HCT116 (cell line): ENCODE measurements around the gene MAX. TPM values are rescaled to one million over a fixed set of nuclear protein-coding genes. Genes with fewer than 3 reads are reported as not detected.

Source experiments
- ATAC-seq: fragments of 200-7000 bp; cut with Tn5 transposase; 2 replicates; pipeline ENCODE4 v1.9.1; 2020; ENCODE audit warnings: mild to moderate bottlenecking, moderate library complexity
- BruUV-seq: library from RNA; stranded (reverse); fragments of 400-500 nt; replicated peaks from 2 replicates; lab custom pipeline; 2021; lab: Mats Ljungman, UMichigan
- CTCF ChIA-PET: fragments of 300-600 bp; sonication (Branson Sonifier 250); formaldehyde crosslinking; loops from one replicate; lab custom pipeline; 2021; ENCODE audit warnings: antibody characterized with exemption; lab: Charles Lee
- POLR2A ChIA-PET: fragments of 300-600, 350-600 bp; sonication (Branson Sonifier 250); formaldehyde crosslinking; loops from one replicate; lab custom pipeline; 2021; ENCODE audit warnings: antibody characterized with exemption; lab: Charles Lee
- RAD21 ChIA-PET, 2 experiments: fragments of 300-600 bp; sonication (Branson Sonifier 250); formaldehyde crosslinking; loops; one replicate each; lab custom pipeline; 2023; ENCODE audit warnings: low total read pairs in 2 of 2; ENCODE audit not compliant: uncharacterized antibody in 2 of 2, unreplicated experiment in 2 of 2, low non-redundant PET in 1 of 2; lab: Charles Lee
- DNase-seq: peaks from one replicate; pipeline ENCODE4 v3.0.0-alpha.2; 2010; ENCODE audit warnings: low read depth, low spot score
- H2AFZ ChIP-seq: fragments of 200-600 bp; shearing (Covaris generic), sonication (generic); 2 replicates; pipeline ENCODE4 v1.6.1; 2017; ENCODE audit warnings: low read depth, mixed run types, mixed read lengths, antibody characterized with exemption, low read length; ENCODE audit not compliant: poor library complexity, severe bottlenecking
- H3K27ac ChIP-seq: 2 replicates; pipeline ENCODE4 v1.5.1; 2012; ENCODE audit warnings: low read depth, low read length
- H3K27me3 ChIP-seq: fragments of 200-600 bp; sonication (generic); 2 replicates; pipeline ENCODE4 v1.6.1; 2016; ENCODE audit warnings: mixed run types, low read length, mixed read lengths; ENCODE audit not compliant: insufficient read depth
- H3K36me3 ChIP-seq, 2 experiments: fragments of 200-500 bp in 1 of 2; fragments of 200-600 bp in 1 of 2; sonication (Bioruptor generic) in 1 of 2; sonication (generic) in 1 of 2; 2 replicates each; pipeline versions ENCODE4 v1.5.1 to v1.6.1; 2014 to 2016; ENCODE audit warnings: low read length in 2 of 2, inconsistent platforms in 1 of 2, mixed read lengths in 1 of 2, mixed run types in 1 of 2; ENCODE audit not compliant: insufficient read depth in 2 of 2, control insufficient read depth in 1 of 2
- H3K4me1 ChIP-seq, 2 experiments: fragments of 200-600 bp in 1 of 2; sonication (generic) in 1 of 2; 2 replicates each; pipeline versions ENCODE4 v1.5.1 to v1.6.1; 2012 to 2017; ENCODE audit warnings: low read length in 2 of 2, inconsistent platforms in 1 of 2, mild to moderate bottlenecking in 1 of 2, mixed read lengths in 1 of 2, mixed run types in 1 of 2, moderate library complexity in 1 of 2; ENCODE audit not compliant: insufficient read depth in 2 of 2, control insufficient read depth in 1 of 2
- H3K4me2 ChIP-seq: fragments of 200-600 bp; sonication (generic); 2 replicates; pipeline ENCODE4 v1.6.1; 2017; ENCODE audit warnings: mixed run types, low read length, mixed read lengths
- H3K4me3 ChIP-seq, 2 experiments: fragments of 200-600 bp in 1 of 2; sonication (generic) in 1 of 2; replicated peaks in 1 of 2; 2 replicates each; pipeline ENCODE4 v1.5.1; 2011 to 2016; ENCODE audit warnings: low read length in 2 of 2, control low read depth in 1 of 2, low read depth in 1 of 2, mild to moderate bottlenecking in 1 of 2, mixed read lengths in 1 of 2, mixed run types in 1 of 2
- H3K79me2 ChIP-seq: fragments of 200-600 bp; sonication (generic); 2 replicates; pipeline ENCODE4 v1.6.1; 2017; ENCODE audit warnings: mild to moderate bottlenecking, mixed run types, low read length, moderate library complexity, mixed read lengths; ENCODE audit not compliant: insufficient read depth
- H3K9ac ChIP-seq: fragments of 200-600 bp; sonication (generic); 2 replicates; pipeline ENCODE4 v1.6.1; 2016; ENCODE audit warnings: low read length, mixed read lengths
- H3K9me2 ChIP-seq: fragments of 200-600 bp; sonication (generic), shearing (Covaris generic); 2 replicates; pipeline ENCODE4 v1.6.1; 2017; ENCODE audit warnings: mixed run types, mild to moderate bottlenecking, moderate library complexity; ENCODE audit not compliant: insufficient read depth
- H3K9me3 ChIP-seq, 2 experiments: fragments of 200-500 bp in 1 of 2; fragments of 200-600 bp in 1 of 2; sonication (Bioruptor generic) in 1 of 2; sonication (generic) in 1 of 2; 2 replicates each; pipeline ENCODE4 v1.6.1; 2014 to 2017; ENCODE audit warnings: low read length in 2 of 2, mixed read lengths in 2 of 2, inconsistent platforms in 1 of 2, low read depth in 1 of 2, mild to moderate bottlenecking in 1 of 2, mixed run types in 1 of 2, moderate library complexity in 1 of 2; ENCODE audit not compliant: control insufficient read depth in 1 of 2, insufficient read depth in 1 of 2
- H4K20me1 ChIP-seq: fragments of 200-600 bp; sonication (generic), shearing (Covaris generic); 2 replicates; pipeline ENCODE4 v1.6.1; 2017; ENCODE audit warnings: mixed run types, mild to moderate bottlenecking, moderate library complexity; ENCODE audit not compliant: insufficient read depth
- CEBPB ChIP-seq: IDR thresholded peaks from 2 replicates; pipeline ENCODE4 v1.6.1; 2012; ENCODE audit warnings: low read depth
- CTCF ChIP-seq, 3 experiments: fragments of 200-600 bp in 1 of 3; sonication (generic) in 1 of 3; IDR thresholded peaks in 2 of 3; conservative IDR thresholded peaks in 1 of 3; 2 replicates each; pipeline ENCODE4 v1.5.1; 2012 to 2017; ENCODE audit warnings: low read depth in 2 of 3, low read length in 2 of 3, antibody characterized with exemption in 1 of 3, borderline replicate concordance in 1 of 3, control low read depth in 1 of 3, mild to moderate bottlenecking in 1 of 3, mixed read lengths in 1 of 3, mixed run types in 1 of 3, moderate library complexity in 1 of 3; ENCODE audit not compliant: insufficient read depth in 1 of 3
- EGR1 ChIP-seq: IDR thresholded peaks from 2 replicates; pipeline ENCODE4 v1.6.1; 2012; ENCODE audit warnings: low read depth
- ELF1 ChIP-seq: IDR thresholded peaks from 2 replicates; pipeline ENCODE4 v1.6.1; 2012; ENCODE audit warnings: low read depth, borderline replicate concordance
- EZH2 ChIP-seq: fragments of 200-600 bp; sonication (generic); IDR thresholded peaks from 2 replicates; pipeline ENCODE4 v1.6.1; 2017; ENCODE audit warnings: antibody characterized with exemption, mixed run types
- JUND ChIP-seq: IDR thresholded peaks from 2 replicates; pipeline ENCODE4 v1.6.1; 2012
- POLR2A ChIP-seq: IDR thresholded peaks from 2 replicates; pipeline ENCODE4 v1.7.0; 2011; ENCODE audit warnings: borderline replicate concordance; ENCODE audit not compliant: insufficient read depth, insufficient read length; ENCODE audit errors: extremely low read depth
- POLR2AphosphoS5 ChIP-seq: IDR thresholded peaks from 2 replicates; pipeline ENCODE4 v1.6.1; 2011; ENCODE audit warnings: mild to moderate bottlenecking, low read depth, low read length, moderate library complexity
- RAD21 ChIP-seq: IDR thresholded peaks from 2 replicates; pipeline ENCODE4 v1.6.1; 2012; ENCODE audit warnings: low read depth, mild to moderate bottlenecking
- REST ChIP-seq: IDR thresholded peaks from 2 replicates; pipeline ENCODE4 v1.6.1; 2012; ENCODE audit warnings: low read depth
- SIN3A ChIP-seq: IDR thresholded peaks from 2 replicates; pipeline ENCODE4 v1.6.1; 2012; ENCODE audit warnings: low read depth
- SP1 ChIP-seq: IDR thresholded peaks from 2 replicates; pipeline ENCODE4 v1.6.1; 2012; ENCODE audit warnings: low read depth
- SRF ChIP-seq: IDR thresholded peaks from 2 replicates; pipeline ENCODE4 v1.6.1; 2012; ENCODE audit warnings: low read depth
- TCF7L2 ChIP-seq: IDR thresholded peaks from 2 replicates; pipeline ENCODE4 v1.7.0; 2011; ENCODE audit warnings: borderline replicate concordance, inconsistent platforms; ENCODE audit not compliant: insufficient read depth, insufficient read length; ENCODE audit errors: extremely low read depth
- YY1 ChIP-seq: IDR thresholded peaks from 2 replicates; pipeline ENCODE4 v1.6.1; 2011; ENCODE audit warnings: low read length, low read depth, moderate library complexity, mild to moderate bottlenecking; ENCODE audit not compliant: insufficient replicate concordance; ENCODE audit errors: extremely low read depth
- ZFX ChIP-seq: fragments of 450-650 bp; IDR thresholded peaks from 2 replicates; pipeline ENCODE4 v1.6.1; 2017
- ZNF274 ChIP-seq: fragments of 200-500 bp; sonication (Bioruptor generic); IDR thresholded peaks from 2 replicates; pipeline ENCODE4 v1.6.1; 2014; ENCODE audit warnings: mild to moderate bottlenecking, low read depth, low read length, inconsistent platforms
- intact Hi-C: fragments of 100-400 bp; cut with micrococcal nuclease; formaldehyde crosslinking; loops from 2 replicates; pipeline ENCODE4 v1.10.0; 2022
- total RNA-seq: library from RNA; stranded (reverse); gene quantifications from one replicate; pipeline ENCODE4 v1.2.1, GENCODE V29; 2021; ENCODE audit not compliant: unreplicated experiment
- TF ChIP-seq, protein P1 (sequence below): IDR thresholded peaks from 2 replicates; pipeline ENCODE4 v1.6.1; 2011; ENCODE audit warnings: mild to moderate bottlenecking, low read length, moderate library complexity; ENCODE audit not compliant: insufficient replicate concordance; ENCODE audit errors: extremely low read depth
- TF ChIP-seq, protein P2 (sequence below): IDR thresholded peaks from 2 replicates; pipeline ENCODE4 v1.6.1; 2012
- TF ChIP-seq, protein P3 (sequence below): IDR thresholded peaks from 2 replicates; pipeline ENCODE4 v1.6.1; 2012

The MAX gene
- total RNA-seq, 1 experiment from 2014 or later: 72.6 TPM

GRCh38 chr14:65069874-65070413, 32.4 kb downstream of the MAX start:
- no peaks in the 10 kb centered on the region for H3K27me3 ChIP-seq
- RAD21 ChIA-PET: no interaction called here
- H3K9me3 ChIP-seq: no peaks in the 10 kb centered on the region
- H3K4me3 ChIP-seq: no peak overlapping the region
- no peaks in the 10 kb centered on the region for H3K4me1 ChIP-seq
- H2AFZ ChIP-seq: no peak overlapping the region
- peaks cover 0 to 7% of the 10 kb centered on the region in 2 experiments; a peak in 2 of 4 replicates for H3K36me3 ChIP-seq
- no peak for ATAC-seq
- H3K27ac ChIP-seq: no peak overlapping the region
- BruUV-seq: no TSS peak
- TF ChIP-seq POLR2A (no peak), ZNF274 (no peak), SP1 (no peak), EGR1 (no peak), REST (no peak), SIN3A (no peak), EZH2 (no peak), JUND (no peak), ZFX (no peak), RAD21 (no peak), TCF7L2 (no peak), ELF1 (no peak), YY1 (no peak), CTCF (IDR thresholded peaks at IDR 0.05 in 2 of 3, conservative IDR thresholded peaks at IDR 0.05 in 1 of 3; ENCODE audit: borderline replicate concordance in 1 of 3, insufficient read depth in 1 of 3, low read depth in 2 of 3, low read length in 2 of 3) (no peak), SRF (no peak), CEBPB (no peak), POLR2AphosphoS5 (no peak)
- TF ChIP-seq, protein P1, sequence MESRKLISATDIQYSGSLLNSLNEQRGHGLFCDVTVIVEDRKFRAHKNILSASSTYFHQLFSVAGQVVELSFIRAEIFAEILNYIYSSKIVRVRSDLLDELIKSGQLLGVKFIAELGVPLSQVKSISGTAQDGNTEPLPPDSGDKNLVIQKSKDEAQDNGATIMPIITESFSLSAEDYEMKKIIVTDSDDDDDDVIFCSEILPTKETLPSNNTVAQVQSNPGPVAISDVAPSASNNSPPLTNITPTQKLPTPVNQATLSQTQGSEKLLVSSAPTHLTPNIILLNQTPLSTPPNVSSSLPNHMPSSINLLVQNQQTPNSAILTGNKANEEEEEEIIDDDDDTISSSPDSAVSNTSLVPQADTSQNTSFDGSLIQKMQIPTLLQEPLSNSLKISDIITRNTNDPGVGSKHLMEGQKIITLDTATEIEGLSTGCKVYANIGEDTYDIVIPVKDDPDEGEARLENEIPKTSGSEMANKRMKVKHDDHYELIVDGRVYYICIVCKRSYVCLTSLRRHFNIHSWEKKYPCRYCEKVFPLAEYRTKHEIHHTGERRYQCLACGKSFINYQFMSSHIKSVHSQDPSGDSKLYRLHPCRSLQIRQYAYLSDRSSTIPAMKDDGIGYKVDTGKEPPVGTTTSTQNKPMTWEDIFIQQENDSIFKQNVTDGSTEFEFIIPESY: no peak
- TF ChIP-seq, protein P2, sequence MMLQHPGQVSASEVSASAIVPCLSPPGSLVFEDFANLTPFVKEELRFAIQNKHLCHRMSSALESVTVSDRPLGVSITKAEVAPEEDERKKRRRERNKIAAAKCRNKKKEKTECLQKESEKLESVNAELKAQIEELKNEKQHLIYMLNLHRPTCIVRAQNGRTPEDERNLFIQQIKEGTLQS: no peak
- TF ChIP-seq, protein P3, sequence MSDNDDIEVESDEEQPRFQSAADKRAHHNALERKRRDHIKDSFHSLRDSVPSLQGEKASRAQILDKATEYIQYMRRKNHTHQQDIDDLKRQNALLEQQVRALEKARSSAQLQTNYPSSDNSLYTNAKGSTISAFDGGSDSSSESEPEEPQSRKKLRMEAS: no peak
- TF ChIP-seq, all 23 proteins: peak for 0
- Histone ChIP-seq H3K9me2 (no peaks in the 10 kb centered on the region), H3K79me2 (no peaks in the 10 kb centered on the region), H3K4me2 (no peak overlapping the region), H4K20me1 (no peaks in the 10 kb centered on the region), H3K9ac (no peak overlapping the region)
- no peak for DNase-seq
- ChIA-PET POLR2A (no interaction called here), CTCF (no interaction called here)
- intact Hi-C loops: no loop called here
